Neutrophil (primary cell): ENCODE data around the gene TDP1.

Source experiments
- H3K27ac ChIP-seq: fragments of 200-600 bp; sonication (generic); 2 replicates; pipeline ENCODE4 v1.5.1; 2016; ENCODE audit warnings: mild to moderate bottlenecking, moderate library complexity
- H3K27me3 ChIP-seq: fragments of 200-600 bp; sonication (generic); 2 replicates; pipeline ENCODE4 v1.6.0; 2016; ENCODE audit warnings: mild to moderate bottlenecking
- H3K36me3 ChIP-seq: fragments of 200-600 bp; sonication (generic); 2 replicates; pipeline ENCODE4 v1.5.1; 2017
- H3K4me1 ChIP-seq, 2 experiments: fragments of 200-600 bp in 1 of 2; sonication (generic) in 1 of 2; 1 replicate in 1 of 2; 2 replicates in 1 of 2; pipeline versions ENCODE4 v1.5.1 to v1.6.1; 2013 to 2016; ENCODE audit warnings: low read depth in 1 of 2, low read length in 1 of 2, mild to moderate bottlenecking in 1 of 2, moderate library complexity in 1 of 2; ENCODE audit not compliant: control insufficient read depth in 1 of 2, insufficient read depth in 1 of 2
- H3K4me3 ChIP-seq, 2 experiments: fragments of 200-600 bp in 1 of 2; sonication (generic) in 1 of 2; 1 replicate in 1 of 2; 2 replicates in 1 of 2; pipeline ENCODE4 v1.5.1; 2013 to 2016; ENCODE audit warnings: low read depth in 1 of 2, low read length in 1 of 2, mild to moderate bottlenecking in 1 of 2, moderate library complexity in 1 of 2
- H3K9me3 ChIP-seq: fragments of 200-600 bp; sonication (generic); 2 replicates; pipeline ENCODE4 v1.5.1; 2016
- TF ChIP-seq, protein P1 (sequence below): fragments of 200-600 bp; sonication (generic); IDR thresholded peaks from 2 replicates; pipeline ENCODE4 v1.5.1; 2016; ENCODE audit warnings: antibody characterized with exemption

Gene TDP1

DNA sequence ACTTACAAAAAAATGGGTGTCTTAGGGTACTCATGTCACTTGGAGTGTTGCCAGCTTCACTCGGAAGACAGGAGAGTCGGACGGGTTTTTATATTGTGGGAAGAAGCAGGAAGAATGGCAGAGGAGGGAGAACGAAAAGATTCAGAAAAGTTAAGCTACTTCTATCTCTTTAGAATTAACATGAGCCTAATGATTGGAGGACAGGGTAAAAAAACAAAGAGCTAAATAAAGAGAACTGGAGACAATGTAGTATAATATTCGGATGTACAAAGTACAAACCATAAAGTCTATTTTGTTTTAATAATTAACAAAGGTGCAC, 45.1 kb upstream of the TDP1 start:
- Histone ChIP-seq H3K4me3 (no peak overlapping the region), H3K4me1 (peaks cover 0 to 7% of the 10 kb centered on the region in 2 experiments), H3K27me3 (peaks cover 4% of the 10 kb centered on the region), H3K27ac (no peak overlapping the region), H3K36me3 (no peaks in the 10 kb centered on the region), H3K9me3 (no peaks in the 10 kb centered on the region)
- TF ChIP-seq, protein P1, sequence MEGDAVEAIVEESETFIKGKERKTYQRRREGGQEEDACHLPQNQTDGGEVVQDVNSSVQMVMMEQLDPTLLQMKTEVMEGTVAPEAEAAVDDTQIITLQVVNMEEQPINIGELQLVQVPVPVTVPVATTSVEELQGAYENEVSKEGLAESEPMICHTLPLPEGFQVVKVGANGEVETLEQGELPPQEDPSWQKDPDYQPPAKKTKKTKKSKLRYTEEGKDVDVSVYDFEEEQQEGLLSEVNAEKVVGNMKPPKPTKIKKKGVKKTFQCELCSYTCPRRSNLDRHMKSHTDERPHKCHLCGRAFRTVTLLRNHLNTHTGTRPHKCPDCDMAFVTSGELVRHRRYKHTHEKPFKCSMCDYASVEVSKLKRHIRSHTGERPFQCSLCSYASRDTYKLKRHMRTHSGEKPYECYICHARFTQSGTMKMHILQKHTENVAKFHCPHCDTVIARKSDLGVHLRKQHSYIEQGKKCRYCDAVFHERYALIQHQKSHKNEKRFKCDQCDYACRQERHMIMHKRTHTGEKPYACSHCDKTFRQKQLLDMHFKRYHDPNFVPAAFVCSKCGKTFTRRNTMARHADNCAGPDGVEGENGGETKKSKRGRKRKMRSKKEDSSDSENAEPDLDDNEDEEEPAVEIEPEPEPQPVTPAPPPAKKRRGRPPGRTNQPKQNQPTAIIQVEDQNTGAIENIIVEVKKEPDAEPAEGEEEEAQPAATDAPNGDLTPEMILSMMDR = no peak

DNA sequence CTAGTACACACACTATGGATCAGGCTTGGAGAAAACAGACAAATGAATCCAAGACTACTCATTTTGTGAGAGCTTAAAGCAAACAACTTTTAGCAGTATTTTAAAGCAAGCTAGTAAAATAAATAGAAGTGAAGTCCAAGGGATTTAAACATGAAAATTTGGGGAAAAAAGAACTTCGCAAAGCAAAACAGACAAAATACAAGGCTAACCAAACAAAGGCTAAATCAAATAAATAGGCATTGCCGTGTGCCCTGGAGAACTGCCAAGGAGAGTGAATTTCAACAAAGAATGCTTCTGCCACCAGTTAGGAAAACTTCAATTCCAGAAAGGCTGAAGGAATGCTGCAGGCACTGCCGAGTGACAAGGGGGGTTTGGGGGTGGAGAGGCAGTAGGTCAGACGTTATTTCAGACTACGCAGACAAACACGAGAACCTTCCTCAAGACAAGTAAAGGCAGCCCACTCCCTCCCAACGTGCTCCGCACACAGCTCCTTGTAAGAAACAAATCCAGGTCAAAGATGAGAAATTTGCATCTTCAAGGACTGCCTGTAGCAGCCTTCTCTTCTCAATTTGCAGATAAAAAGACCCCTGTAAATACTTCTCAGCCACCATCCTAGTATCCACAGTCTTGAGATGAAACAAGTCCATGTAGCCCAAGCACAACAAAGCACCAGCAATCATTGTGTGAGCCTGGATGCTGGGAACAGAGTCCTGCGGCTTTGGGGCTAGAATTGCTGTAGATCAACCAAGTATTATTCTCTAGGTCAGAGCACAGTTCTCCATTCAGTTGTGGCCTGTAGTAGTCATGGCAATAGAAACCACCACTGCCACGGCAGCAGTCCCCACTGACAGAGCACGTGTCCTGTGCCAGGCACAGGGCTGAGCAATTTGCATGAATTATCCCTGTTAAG, 44.5 kb upstream of the TDP1 start:
- TF ChIP-seq, protein P1 = no peak

DNA sequence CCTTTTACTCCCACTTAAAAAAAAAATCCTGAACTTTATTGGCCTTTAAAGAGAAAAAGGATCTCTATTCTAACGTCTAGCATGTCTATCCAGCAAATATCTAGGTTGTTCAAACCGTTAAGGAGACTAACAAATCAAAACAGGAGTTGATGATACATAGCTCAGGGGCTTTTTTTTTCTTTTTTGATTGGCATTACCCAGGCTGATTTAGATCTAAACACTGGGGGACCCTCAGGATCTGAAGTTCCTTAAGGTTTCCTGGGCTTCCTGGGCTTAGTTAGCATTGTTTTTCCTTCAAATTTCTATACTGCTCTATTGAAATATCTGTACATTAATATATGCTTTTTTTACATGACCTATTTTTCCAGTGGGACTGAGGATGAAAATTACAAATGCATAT, 43.5 kb upstream of the TDP1 start:
- TF ChIP-seq, protein P1 = no peak
- H3K4me1 ChIP-seq = peaks cover 0 to 7% of the 10 kb centered on the region in 2 experiments

More for the DNA sequence above, 44.5 kb upstream of the TDP1 start:
- no peaks in the 10 kb centered on the region for H3K9me3 ChIP-seq
- H3K36me3 ChIP-seq = no peaks in the 10 kb centered on the region
- H3K4me3 ChIP-seq = no peak overlapping the region
- H3K4me1 ChIP-seq = peaks cover 0 to 7% of the 10 kb centered on the region in 2 experiments
- H3K27me3 ChIP-seq = peaks cover 4% of the 10 kb centered on the region
- H3K27ac ChIP-seq = no peak overlapping the region

DNA sequence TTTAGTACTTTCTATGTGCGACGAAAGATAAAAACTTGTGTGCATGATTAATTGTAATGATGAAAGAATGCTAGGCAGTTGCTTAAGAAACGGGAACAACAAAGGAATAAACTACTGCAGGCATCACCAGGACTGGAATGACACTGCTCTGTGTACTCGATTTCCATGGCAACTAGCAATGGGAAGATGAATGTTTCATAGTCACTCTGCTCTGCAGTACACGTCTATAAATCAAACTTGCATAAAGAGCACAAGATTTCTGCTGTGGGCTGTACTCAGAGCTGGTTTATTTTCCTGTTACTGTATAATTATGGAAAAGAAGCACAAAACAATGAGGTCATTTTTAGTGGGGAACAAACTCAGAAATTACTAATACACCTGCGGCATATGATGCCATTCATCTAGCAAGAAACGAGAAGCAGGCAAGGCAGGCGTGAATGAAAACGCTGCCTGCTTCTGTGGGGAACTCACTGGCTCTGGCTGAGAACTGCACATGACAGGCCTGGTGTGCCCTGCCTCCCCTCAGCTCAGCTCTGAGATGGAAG, 43.0 kb upstream of the TDP1 start:
- Histone ChIP-seq H3K27me3 (peaks cover 4% of the 10 kb centered on the region), H3K9me3 (no peaks in the 10 kb centered on the region), H3K27ac (no peak overlapping the region), H3K4me3 (no peak overlapping the region), H3K4me1 (peaks cover 0 to 7% of the 10 kb centered on the region in 2 experiments), H3K36me3 (no peaks in the 10 kb centered on the region)
- TF ChIP-seq, protein P1 = no peak

More for the DNA sequence above, 43.5 kb upstream of the TDP1 start:
- Histone ChIP-seq H3K27me3 (peaks cover 4% of the 10 kb centered on the region), H3K9me3 (no peaks in the 10 kb centered on the region), H3K36me3 (no peaks in the 10 kb centered on the region), H3K27ac (no peak overlapping the region), H3K4me3 (no peak overlapping the region)

DNA sequence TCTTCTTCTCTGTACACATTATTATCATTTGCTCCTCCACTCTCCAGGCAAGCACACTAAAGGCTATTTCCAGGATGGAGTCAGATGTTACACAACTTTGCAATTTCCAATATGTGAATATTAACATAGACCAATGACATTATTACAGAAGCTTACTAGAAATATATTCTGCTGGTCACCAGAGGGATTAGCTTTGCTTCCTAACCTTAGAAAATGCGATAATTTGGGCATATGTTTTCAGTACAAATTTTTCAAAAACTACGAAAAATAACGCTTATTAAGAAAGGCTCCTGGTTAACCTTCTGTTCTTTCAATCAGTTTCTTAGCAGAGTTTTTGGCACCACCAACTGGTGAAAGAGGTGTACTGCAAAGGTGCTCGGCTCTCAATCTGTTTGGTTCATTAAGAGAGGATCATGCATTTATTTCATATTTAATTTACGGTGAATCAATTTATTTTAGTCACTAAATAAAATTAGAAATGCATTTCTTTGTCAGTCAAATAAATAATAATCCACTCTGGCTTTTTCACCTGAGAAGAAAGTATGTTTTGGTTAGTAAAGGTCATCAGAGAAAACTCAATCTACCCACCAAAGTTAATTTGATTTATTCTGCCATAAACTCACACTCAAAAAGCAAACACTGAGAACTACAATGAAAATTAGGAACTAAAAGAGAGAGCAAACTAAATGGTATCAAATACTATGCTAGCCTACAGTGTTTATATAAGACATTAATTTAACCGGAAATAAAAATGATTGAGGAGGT, 40.4 kb upstream of the TDP1 start:
- TF ChIP-seq, protein P1 = peak; percentile 96
- no peak overlapping the region for H3K27ac ChIP-seq

More for the DNA sequence above, 40.4 kb upstream of the TDP1 start:
- H3K9me3 ChIP-seq = no peaks in the 10 kb centered on the region
- peaks cover 0 to 7% of the 10 kb centered on the region in 2 experiments for H3K4me1 ChIP-seq
- H3K36me3 ChIP-seq = no peaks in the 10 kb centered on the region
- H3K4me3 ChIP-seq = no peak overlapping the region
- peaks cover 4% of the 10 kb centered on the region for H3K27me3 ChIP-seq
